Smooth muscle cell (in vitro differentiated cells): ENCODE data around the gene MT1M. TPM values are rescaled to one million over a fixed set of nuclear protein-coding genes. Genes with fewer than 3 reads are reported as not detected.

Experiments used
- DNase-seq: peaks from one replicate; lab custom pipeline; 2025; ENCODE audit not compliant: unreplicated experiment; lab: John Stamatoyannopoulos, UW
- H2AFZ ChIP-seq: fragments of 200-600 bp; sonication (generic); 2 replicates; pipeline ENCODE4 v1.6.0; 2016; ENCODE audit warnings: antibody characterized with exemption, low read depth, mild to moderate bottlenecking
- H3F3A ChIP-seq: fragments of 200-600 bp; sonication (generic); 2 replicates; pipeline ENCODE4 v1.6.0; 2017; ENCODE audit warnings: antibody characterized with exemption, low read depth
- H3K27ac ChIP-seq: fragments of 200-600 bp; sonication (generic); 2 replicates; pipeline ENCODE4 v1.5.1; 2016; ENCODE audit warnings: low read depth, mild to moderate bottlenecking
- H3K27me3 ChIP-seq: fragments of 200-600 bp; sonication (generic); 2 replicates; pipeline ENCODE4 v1.6.1; 2016; ENCODE audit warnings: low read depth, mild to moderate bottlenecking
- H3K36me3 ChIP-seq: fragments of 200-600 bp; sonication (generic); 2 replicates; pipeline ENCODE4 v1.5.1; 2016; ENCODE audit warnings: low read depth
- H3K4me1 ChIP-seq: fragments of 200-600 bp; sonication (generic); 2 replicates; pipeline ENCODE4 v1.5.1; 2016; ENCODE audit warnings: low read depth
- H3K4me2 ChIP-seq: fragments of 200-600 bp; sonication (generic); 2 replicates; pipeline ENCODE4 v1.6.0; 2016; ENCODE audit warnings: mild to moderate bottlenecking
- H3K4me3 ChIP-seq: fragments of 200-600 bp; sonication (generic); 2 replicates; pipeline ENCODE4 v1.5.1; 2016; ENCODE audit warnings: mild to moderate bottlenecking
- H3K79me2 ChIP-seq: fragments of 200-600 bp; sonication (generic); 2 replicates; pipeline ENCODE4 v1.6.0; 2016; ENCODE audit warnings: low read depth, mild to moderate bottlenecking
- H3K9ac ChIP-seq: fragments of 200-600 bp; sonication (generic); 2 replicates; pipeline ENCODE4 v1.6.0; 2016; ENCODE audit warnings: low read depth
- H3K9me3 ChIP-seq: fragments of 200-600 bp; sonication (generic); replicated peaks from 2 replicates; pipeline ENCODE4 v1.5.1; 2016; ENCODE audit warnings: low read depth
- H4K20me1 ChIP-seq: fragments of 200-600 bp; sonication (generic); 2 replicates; pipeline ENCODE4 v1.6.0; 2016; ENCODE audit warnings: low read depth
- WGBS: methylation state at CpG from one replicate; pipeline ENCODE4 v1.1.7; 2016; ENCODE audit warnings: low lambda C conversion rate; 5-methylcytosine and 5-hydroxymethylcytosine counted together
- polyA plus RNA-seq: library from polyadenylated mRNA; unstranded; fragments of >200 nt; fragmentation: Nextera tagmentation; extraction: Ambion mirVana; gene quantifications from 2 replicates; pipeline ENCODE4 v1.2.1, GENCODE V29; 2016
- total RNA-seq: library from RNA; depleted of rRNA; stranded (reverse); fragments of >200 nt; gene quantifications from 2 replicates; pipeline ENCODE4 v1.2.3, GENCODE V29; 2014
- TF ChIP-seq, protein P1 (sequence below): fragments of 200-600 bp; sonication (generic); IDR thresholded peaks from 2 replicates; pipeline ENCODE4 v1.5.1; 2017; ENCODE audit warnings: borderline replicate concordance, mild to moderate bottlenecking, antibody characterized with exemption; ENCODE audit not compliant: insufficient read depth, poor library complexity, severe bottlenecking

MT1M gene
- total and polyA plus RNA-seq, 2 experiments from 2014 or later = 0.19 TPM; not detected in 1

- WGBS = 86% methylated on average over 3 of the region's 3 CpGs
Measured at GRCh38 chr16:56677474-56677873, 45.0 kb downstream of the MT1M start.

GRCh38 chr16:56679078-56679730 lies 46.7 kb downstream of the MT1M start:
- no peaks in the 10 kb centered on the region for H3K36me3 ChIP-seq
- H3K4me2 ChIP-seq = no peak overlapping the region
- no peaks in the 10 kb centered on the region for H3F3A ChIP-seq
- no peaks in the 10 kb centered on the region for H3K4me1 ChIP-seq
- H3K27ac ChIP-seq = no peak overlapping the region
- H3K27me3 ChIP-seq = peaks cover 44% of the 10 kb centered on the region
- H2AFZ ChIP-seq = no peak overlapping the region
- TF ChIP-seq, protein P1, sequence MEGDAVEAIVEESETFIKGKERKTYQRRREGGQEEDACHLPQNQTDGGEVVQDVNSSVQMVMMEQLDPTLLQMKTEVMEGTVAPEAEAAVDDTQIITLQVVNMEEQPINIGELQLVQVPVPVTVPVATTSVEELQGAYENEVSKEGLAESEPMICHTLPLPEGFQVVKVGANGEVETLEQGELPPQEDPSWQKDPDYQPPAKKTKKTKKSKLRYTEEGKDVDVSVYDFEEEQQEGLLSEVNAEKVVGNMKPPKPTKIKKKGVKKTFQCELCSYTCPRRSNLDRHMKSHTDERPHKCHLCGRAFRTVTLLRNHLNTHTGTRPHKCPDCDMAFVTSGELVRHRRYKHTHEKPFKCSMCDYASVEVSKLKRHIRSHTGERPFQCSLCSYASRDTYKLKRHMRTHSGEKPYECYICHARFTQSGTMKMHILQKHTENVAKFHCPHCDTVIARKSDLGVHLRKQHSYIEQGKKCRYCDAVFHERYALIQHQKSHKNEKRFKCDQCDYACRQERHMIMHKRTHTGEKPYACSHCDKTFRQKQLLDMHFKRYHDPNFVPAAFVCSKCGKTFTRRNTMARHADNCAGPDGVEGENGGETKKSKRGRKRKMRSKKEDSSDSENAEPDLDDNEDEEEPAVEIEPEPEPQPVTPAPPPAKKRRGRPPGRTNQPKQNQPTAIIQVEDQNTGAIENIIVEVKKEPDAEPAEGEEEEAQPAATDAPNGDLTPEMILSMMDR = no peak
- H4K20me1 ChIP-seq = no peaks in the 10 kb centered on the region
- no peaks in the 10 kb centered on the region for H3K9me3 ChIP-seq
- no peak overlapping the region for H3K4me3 ChIP-seq
- no peak overlapping the region for H3K9ac ChIP-seq
- 95% methylated on average over 3 of the region's 3 CpGs for WGBS
- DNase-seq = no peak
- H3K79me2 ChIP-seq = no peaks in the 10 kb centered on the region

More at GRCh38 chr16:56677474-56677873, 45.0 kb downstream of the MT1M start:
- H3K36me3 ChIP-seq = no peaks in the 10 kb centered on the region
- no peaks in the 10 kb centered on the region for H4K20me1 ChIP-seq
- no peaks in the 10 kb centered on the region for H3K79me2 ChIP-seq
- H3K4me3 ChIP-seq = no peak overlapping the region
- no peak overlapping the region for H3K27ac ChIP-seq
- no peaks in the 10 kb centered on the region for H3K9me3 ChIP-seq
- H3K4me2 ChIP-seq = no peak overlapping the region
- no peak overlapping the region for H2AFZ ChIP-seq
- H3K9ac ChIP-seq = no peak overlapping the region
- H3F3A ChIP-seq = no peaks in the 10 kb centered on the region
- TF ChIP-seq, protein P1 = no peak
- H3K27me3 ChIP-seq = peaks cover 57% of the 10 kb centered on the region
- H3K4me1 ChIP-seq = no peaks in the 10 kb centered on the region
- no peak for DNase-seq

DNA sequence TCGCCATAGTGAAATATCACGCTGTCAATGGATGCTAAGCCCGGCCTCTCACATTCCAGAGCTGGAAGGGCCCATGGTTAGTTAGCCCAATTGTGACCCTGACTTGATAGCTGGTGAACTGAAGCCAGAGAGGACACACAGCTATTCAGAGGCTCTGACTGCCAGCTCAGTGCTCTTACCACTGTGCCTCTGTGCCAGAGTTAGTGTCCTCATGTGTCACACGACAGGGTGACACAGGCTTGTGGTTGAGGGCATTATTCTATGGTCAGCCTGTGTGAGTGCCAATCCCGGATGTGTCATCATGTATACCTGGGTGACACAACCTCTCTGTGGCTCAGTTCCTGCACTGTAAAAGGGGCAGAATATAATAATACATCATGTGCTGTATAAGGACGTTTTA lies 47.4 kb downstream of the MT1M start:
- no peaks in the 10 kb centered on the region for H3F3A ChIP-seq
- no peaks in the 10 kb centered on the region for H3K9me3 ChIP-seq
- WGBS = 84% methylated on average over 6 of the region's 6 CpGs
- no peak overlapping the region for H3K4me3 ChIP-seq
- H3K79me2 ChIP-seq = no peaks in the 10 kb centered on the region
- DNase-seq = no peak
- H3K9ac ChIP-seq = no peak overlapping the region
- no peak overlapping the region for H3K4me2 ChIP-seq
- H3K36me3 ChIP-seq = no peaks in the 10 kb centered on the region
- H3K27me3 ChIP-seq = peaks cover 38% of the 10 kb centered on the region
- no peak overlapping the region for H2AFZ ChIP-seq
- no peak overlapping the region for H3K27ac ChIP-seq
- H4K20me1 ChIP-seq = no peaks in the 10 kb centered on the region
- H3K4me1 ChIP-seq = no peaks in the 10 kb centered on the region
- TF ChIP-seq, protein P1 = no peak
